GM18868 (cell line): Measurements from ENCODE around the gene C10orf67.

ENCODE experiments used
- ATAC-seq: cut with Tn5 transposase; IDR thresholded peaks from one replicate; pipeline ENCODE4 v1.9.1; 2021; ENCODE audit warnings: mild to moderate bottlenecking, moderate library complexity; ENCODE audit not compliant: unreplicated experiment

The C10orf67 gene

DNA sequence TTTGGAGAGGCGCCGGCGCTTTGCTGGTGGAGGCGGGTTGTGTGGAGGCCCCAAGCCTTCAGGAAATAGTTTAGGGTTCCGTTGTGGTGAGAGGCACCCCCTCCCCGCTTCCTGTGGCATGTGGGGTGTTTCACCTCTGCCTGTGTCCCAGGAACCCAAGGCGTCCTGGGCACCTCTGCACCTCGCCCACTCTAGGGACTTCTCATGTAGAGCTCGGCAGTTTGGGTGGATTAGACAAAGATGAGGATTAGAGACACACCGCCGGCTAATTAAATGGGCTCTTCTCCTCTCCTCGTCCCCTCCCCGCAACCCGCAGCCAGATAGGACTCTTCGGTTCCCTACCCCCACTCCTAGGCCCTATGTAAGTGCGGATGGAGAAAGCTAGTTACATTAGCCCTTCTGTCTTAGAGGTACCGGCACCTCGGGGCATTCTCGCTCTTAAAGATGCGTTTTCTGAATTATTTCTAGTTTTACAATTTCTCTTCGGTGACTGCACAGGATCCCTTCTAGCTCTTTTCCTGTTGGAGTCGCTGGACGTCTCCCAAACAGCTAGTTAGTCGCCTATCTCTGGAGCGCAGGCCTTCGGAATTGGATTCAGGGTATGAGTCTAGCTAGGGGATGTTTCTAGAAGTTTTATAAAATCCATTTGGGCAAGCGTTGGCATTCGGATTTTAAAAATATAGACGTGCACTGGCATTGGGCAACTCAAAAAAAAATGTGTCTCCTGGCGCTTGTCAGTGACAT lies 144.7 kb downstream of the C10orf67 start:
- ATAC-seq: no peak

GRCh38 chr10:23198940-23199767 lies 145.4 kb downstream of the C10orf67 start:
- no peak for ATAC-seq

GRCh38 chr10:23198610-23198939 lies 146.0 kb downstream of the C10orf67 start:
- ATAC-seq: no peak

DNA sequence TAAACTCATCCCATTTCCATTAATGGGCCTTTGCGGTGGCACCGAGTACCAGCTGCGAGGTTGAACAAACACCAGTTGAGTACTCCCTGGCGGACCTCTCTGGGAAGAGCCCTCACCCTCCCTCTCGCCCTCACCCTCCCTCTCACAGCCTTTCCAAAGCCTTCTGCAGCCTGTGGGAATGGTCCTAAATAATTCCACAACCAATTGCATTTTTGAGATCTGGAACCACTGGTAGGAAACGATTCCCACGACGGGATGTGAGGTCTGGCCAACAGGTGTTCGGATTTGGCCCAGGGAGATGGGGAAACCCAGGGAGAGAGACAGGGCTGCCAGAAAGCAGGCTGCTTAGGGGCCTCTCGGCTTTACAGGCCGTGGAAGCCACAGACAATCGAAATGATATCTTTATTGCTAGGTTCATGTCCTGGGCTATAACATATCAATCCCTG lies 147.2 kb downstream of the C10orf67 start:
- ATAC-seq: no peak

GRCh38 chr10:23196915-23197314 lies 147.7 kb downstream of the C10orf67 start:
- no peak for ATAC-seq

DNA sequence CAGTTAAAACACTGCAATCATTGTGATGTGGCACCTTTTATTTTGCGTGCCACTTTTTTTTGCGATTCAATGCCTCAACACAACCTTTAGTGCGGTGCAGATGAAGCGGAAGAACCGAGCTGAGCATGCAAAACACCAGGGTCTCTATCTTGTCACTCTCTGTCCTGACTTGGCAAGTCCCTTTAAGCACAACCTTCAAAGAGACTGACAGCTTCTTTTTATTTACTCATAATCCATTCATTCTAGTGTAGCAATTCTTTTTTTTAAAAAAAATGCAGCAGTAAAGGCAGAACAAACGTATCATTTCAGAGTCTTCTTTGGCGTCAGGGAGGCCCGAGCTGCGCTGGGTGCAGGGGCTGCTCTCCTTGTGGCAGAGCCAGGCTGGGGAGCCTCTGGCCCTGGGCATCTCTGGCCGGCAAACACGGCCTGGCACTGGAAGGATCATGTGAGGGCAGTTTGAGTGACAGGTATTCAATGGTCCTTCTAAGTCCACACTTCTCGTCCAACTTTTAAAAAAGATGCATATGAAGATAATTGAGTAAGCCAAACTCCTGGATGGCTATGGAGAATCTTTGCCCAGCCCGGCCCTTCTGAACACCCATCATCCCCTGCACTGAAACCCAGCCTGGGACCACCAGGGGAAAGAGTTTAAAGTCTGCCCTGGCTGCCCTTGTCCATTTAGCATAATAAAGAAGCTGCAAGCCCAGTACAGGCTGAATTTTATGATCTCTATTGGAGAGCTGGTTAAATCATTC lies 148.6 kb downstream of the C10orf67 start:
- ATAC-seq: no peak

DNA sequence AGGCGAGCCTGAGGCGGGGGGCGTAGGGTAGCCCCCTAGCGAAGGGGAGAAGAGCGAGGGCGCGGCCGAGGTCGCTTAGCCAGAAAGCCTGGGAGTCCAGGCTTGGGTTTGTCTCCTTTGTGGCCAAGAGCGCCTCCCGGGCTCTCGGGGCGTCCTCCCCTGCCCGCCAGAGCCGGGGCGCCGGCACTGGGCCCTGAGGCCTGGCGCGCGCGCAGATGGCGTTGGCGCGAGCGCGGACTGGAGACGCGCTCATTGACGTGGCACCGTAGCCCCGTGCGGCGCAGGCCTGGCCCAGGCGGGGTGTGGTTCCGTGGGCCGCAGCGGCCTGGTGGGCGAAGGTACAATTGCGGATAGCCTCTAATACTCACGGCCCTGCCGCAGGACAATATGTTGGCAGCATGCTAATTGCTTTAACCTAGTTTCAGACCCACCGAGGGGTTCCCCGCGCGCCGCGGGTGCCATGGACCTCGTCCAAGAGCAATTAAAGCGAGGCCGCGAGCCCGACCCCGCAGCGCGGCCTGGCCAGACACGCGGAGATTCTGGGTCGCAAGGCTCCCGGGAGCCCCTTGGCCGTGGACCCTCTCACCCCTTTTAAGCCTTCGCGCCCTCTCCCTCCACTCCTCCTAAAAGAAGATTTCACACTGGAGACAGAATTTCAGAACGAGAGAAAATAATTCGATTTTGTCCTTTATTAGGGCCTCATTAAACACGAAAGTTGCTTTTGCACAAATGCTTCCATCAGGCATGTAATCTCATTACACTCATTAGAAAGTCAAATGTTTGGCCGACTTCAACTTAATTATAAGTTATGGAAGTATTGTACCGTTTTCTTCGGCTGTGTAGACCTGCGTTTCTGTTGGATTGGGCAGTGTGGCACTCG lies 149.4 kb downstream of the C10orf67 start:
- no peak for ATAC-seq

- ATAC-seq: no peak
Observed at GRCh38 chr10:23194471-23194965, 150.1 kb downstream of the C10orf67 start.

- no peak for ATAC-seq
Observed at GRCh38 chr10:23193435-23194074, 151.0 kb downstream of the C10orf67 start.

- ATAC-seq: no peak
Observed at GRCh38 chr10:23192712-23193434, 151.7 kb downstream of the C10orf67 start.

DNA sequence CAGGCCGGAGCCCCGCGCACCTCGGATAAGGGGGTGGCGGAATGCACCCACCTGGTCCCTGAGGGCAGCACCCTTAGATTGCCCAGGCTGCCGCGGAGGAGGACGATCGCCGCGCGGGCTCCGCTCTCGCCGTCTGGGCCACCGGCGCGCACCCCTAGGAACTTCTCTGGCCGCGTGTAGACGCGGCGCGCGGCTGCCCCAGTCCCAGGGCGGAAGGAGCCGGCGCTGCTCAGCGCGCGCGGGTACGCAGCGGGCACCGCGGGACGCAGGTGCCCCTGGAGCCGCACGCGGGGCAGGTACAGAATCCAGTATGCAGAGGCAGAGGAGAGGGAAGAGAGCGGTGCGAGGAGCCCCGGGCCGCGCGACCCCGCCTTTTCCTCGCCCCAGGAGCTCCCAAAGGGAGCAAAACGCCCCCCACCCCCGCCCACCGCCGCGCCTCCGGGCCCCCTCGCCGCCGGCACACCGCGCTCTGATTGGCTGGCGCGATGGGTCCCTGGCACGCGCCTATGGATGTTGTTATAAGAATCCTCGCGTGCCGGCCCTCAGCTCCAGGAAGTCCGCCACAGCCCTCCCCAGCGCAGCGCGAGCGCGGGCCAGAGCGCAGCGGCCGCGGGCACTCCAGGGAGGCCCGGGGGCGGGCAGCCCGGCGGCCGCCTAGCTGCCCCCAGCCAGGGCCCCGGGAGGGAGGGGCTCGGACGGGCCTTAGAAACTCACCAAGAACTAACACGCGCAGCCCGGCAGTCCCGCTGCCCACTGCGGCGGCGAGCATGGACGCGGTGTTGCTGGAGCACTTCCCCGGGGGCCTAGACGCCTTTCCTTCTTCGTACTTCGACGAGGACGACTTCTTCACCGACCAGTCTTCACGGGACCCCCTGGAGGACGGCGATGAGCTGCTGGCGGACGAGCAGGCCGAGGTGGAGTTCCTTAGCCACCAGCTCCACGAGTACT lies 152.6 kb downstream of the C10orf67 start, which contains the start of gene PTF1A:
Gene PTF1A (plus strand): TSS at position 549 of the 948 bp plus-strand sequence. CDS start 219 bp downstream, at position 768.
- ATAC-seq: no peak

GRCh38 chr10:23190872-23191763 lies 153.5 kb downstream of the C10orf67 start:
- no peak for ATAC-seq

- ATAC-seq: no peak
Observed at GRCh38 chr10:23189024-23189423, 155.6 kb downstream of the C10orf67 start.

DNA sequence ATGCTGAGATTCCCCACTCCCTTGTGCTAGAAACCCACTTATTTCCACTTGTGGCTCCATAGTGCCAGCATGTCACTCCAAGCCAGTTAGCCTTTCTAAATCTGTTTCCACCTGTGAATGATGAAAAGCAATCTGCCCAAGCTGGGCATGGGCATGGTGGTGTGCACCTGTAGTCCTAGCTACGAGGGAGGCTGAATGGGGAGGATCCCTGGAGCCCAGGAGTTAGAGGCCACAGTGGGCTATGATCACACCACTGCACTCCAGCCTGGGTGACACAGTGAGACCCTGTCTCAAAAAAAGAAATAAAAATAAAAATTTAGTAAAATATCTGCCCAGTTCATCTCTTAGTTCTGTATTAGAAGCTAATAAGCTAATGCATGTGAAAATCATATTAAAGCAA lies 157.4 kb downstream of the C10orf67 start:
- no peak for ATAC-seq

- ATAC-seq: no peak
Observed at GRCh38 chr10:23186697-23187096, 157.9 kb downstream of the C10orf67 start.

DNA sequence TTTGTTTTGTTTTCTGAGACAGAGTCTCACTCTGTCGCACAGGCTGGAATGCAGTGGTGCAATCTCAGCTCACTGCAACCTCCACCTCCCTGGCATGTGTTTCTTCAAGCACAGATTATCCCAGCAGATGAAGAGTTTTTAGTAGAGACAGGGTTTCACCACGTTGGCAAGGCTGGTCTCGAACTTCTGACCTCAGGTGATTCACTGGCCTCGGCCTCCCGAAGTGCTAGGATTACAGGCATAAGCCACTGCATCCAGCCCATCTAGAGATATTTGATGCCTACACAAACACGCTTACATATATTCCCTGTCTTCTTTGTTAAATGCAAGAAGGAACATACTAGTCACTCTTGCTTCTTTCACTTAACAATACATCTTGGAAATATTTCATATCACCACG lies 158.4 kb downstream of the C10orf67 start:
- no peak for ATAC-seq

DNA sequence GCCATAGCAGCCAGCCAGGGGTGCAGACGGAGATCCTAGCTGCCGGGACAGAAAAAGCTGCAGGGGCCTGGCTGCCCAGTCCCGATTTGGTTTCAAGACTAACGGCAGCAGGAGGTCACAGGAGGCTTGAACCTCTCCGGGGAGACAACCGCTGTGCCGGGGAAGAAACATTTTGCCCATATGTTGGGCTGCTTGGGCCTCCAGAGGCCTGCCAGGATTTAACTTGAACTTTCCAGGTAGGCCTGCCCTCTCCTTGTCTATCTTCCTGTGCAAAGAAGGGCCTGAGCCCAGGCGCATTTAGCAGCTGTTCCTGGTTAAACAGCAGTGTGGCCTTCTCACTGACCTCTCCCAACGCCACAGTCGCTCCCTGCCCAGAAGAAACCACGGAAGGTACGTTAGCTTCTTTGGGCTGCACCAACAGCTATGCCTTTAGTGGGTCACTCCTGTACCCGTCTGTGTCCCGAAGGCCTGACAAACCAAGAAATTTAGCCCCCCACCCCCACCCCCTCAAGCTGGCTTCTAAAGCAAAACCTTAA lies 169.6 kb downstream of the C10orf67 start:
- ATAC-seq: no peak
